Erythroblast (primary cell): ENCODE results near the gene S100A11.

Experiments
- GATA1 ChIP-seq: IDR thresholded peaks from 2 replicates; pipeline ENCODE4 v1.6.1; 2011; ENCODE audit warnings: low read depth, mild to moderate bottlenecking, control low read depth, low read length, moderate library complexity
- POLR2A ChIP-seq: IDR thresholded peaks from 2 replicates; pipeline ENCODE4 v1.6.1; 2011; ENCODE audit warnings: mild to moderate bottlenecking, low read length

DNA sequence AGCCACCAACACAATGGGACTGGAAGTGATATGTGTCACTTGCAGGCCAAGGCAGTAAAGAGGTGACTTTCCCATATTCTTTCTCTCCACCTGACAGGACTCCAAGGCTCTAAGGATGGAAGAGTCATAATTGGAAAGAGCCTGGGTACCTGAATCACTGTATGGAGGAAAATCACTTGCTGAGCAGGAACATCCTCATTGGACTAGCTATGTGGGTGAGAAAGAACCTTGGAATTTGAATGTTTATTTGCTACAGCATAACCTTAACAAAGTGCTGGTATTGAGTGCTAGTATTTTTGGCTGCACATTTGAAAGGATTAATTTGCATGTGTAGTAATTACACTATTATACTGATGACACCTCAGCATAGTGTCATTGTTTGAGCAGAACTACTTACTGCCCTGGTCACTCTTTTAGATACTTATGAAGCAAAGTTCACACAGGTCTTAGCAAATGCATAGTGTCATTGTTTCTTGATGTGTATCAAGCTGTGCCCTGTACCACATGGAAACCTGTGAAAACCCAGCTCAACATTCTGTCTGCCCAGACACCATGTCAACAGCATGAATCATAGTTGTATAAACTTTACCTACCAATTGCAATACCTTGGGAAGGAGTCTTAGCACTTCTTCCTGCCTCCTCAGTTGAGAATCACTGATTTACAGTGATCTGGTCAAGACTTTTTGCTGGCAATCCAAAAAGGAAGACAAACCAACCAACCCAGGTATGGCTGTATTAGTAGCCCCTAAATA is 38.0 kb downstream of the S100A11 start:
- no peak for TF ChIP-seq POLR2A
- no peak for TF ChIP-seq GATA1
